ENCODE measurements around the gene RARRES2.

RARRES2 gene

DNA sequence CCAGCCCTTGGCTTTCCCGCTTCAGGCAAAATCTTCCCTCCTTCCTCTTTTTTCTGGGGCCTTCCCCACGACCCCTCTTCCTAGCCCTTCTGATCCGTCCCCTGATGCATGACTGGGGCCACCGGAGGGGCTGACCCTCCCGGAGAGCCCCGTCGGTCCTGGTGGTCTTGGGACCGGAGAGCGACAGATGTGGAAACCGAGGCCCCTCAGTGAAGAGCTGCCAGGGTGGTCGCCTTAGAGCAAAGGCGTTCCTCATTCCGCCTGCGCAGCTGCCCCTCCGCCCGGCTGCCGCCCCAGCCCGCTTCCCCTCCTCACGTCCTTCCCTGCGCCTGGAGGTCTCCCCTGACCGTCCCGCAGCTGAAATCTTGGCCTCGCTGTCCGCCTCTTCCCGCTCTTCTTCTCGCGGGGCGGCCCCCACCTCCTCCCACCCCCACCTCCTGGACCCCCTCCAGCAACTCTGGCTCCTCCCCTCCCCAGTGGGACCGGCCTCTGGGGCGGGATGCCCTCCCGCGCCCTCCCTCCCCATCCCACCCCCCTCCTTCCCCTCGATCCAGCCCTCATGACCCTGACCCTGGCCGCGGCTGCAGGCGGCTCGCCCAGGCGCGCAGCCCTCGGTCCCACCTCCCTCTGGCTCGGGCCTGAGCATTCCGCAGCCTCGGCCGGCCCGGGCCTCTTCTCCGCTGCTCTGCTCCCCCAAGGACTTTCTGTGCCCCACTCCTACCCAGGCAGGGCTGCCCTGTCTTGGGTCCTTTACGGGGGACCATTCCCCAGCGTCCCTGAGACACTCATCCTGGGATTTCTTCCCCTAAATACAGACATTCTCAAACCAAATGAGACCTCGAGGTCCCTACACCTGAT is at the start of gene RARRES2:
Gene RARRES2 (minus strand): TSS at position 367 of the 858 bp plus-strand sequence. CDS start 1,020 bp downstream, outside the sequence.
- TF ChIP-seq RAD21 (IDR thresholded peaks at IDR 0.05; ENCODE audit: low read depth) = no peak
- no peak for TF ChIP-seq TCF12 (IDR thresholded peaks at IDR 0.05; ENCODE audit: low read depth)
- no peak for TF ChIP-seq NFIC (IDR thresholded peaks at IDR 0.05)
- no peak for TF ChIP-seq ZBTB7A (IDR thresholded peaks at IDR 0.05; ENCODE audit: low read depth)
- no peak for TF ChIP-seq EGR1 (IDR thresholded peaks at IDR 0.05)
- TF ChIP-seq, protein P1, sequence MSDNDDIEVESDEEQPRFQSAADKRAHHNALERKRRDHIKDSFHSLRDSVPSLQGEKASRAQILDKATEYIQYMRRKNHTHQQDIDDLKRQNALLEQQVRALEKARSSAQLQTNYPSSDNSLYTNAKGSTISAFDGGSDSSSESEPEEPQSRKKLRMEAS (IDR thresholded peaks at IDR 0.05) = no peak
- no peak for TF ChIP-seq FOXM1 (IDR thresholded peaks at IDR 0.05; ENCODE audit: borderline replicate concordance, low read depth)
- no peak for TF ChIP-seq CREB1 (IDR thresholded peaks at IDR 0.05; ENCODE audit: low read depth)
- TF ChIP-seq CEBPB (IDR thresholded peaks at IDR 0.05) = no peak
- no peak for TF ChIP-seq YY1 (IDR thresholded peaks at IDR 0.05; ENCODE audit: low read depth)
- no peak for TF ChIP-seq TEAD4 (IDR thresholded peaks at IDR 0.05)
- no peak for TF ChIP-seq TAF1 (IDR thresholded peaks at IDR 0.05; ENCODE audit: low read depth)
- TF ChIP-seq REST (IDR thresholded peaks at IDR 0.05; ENCODE audit: low read depth) = no peak
- TF ChIP-seq, protein P2, sequence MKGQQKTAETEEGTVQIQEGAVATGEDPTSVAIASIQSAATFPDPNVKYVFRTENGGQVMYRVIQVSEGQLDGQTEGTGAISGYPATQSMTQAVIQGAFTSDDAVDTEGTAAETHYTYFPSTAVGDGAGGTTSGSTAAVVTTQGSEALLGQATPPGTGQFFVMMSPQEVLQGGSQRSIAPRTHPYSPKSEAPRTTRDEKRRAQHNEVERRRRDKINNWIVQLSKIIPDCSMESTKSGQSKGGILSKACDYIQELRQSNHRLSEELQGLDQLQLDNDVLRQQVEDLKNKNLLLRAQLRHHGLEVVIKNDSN (IDR thresholded peaks at IDR 0.05) = no peak
- TF ChIP-seq EP300 (IDR thresholded peaks at IDR 0.05; ENCODE audit: borderline replicate concordance) = no peak

- TF ChIP-seq TAF1 (IDR thresholded peaks at IDR 0.05; ENCODE audit: low read depth) (no peak), RAD21 (IDR thresholded peaks at IDR 0.05; ENCODE audit: low read depth) (no peak), REST (IDR thresholded peaks at IDR 0.05; ENCODE audit: low read depth) (no peak), FOXM1 (IDR thresholded peaks at IDR 0.05; ENCODE audit: borderline replicate concordance, low read depth) (no peak), EGR1 (IDR thresholded peaks at IDR 0.05) (no peak), NFIC (IDR thresholded peaks at IDR 0.05) (no peak), EP300 (IDR thresholded peaks at IDR 0.05; ENCODE audit: borderline replicate concordance) (no peak), CEBPB (IDR thresholded peaks at IDR 0.05) (no peak), TEAD4 (IDR thresholded peaks at IDR 0.05) (no peak), ZBTB7A (IDR thresholded peaks at IDR 0.05; ENCODE audit: low read depth) (no peak), YY1 (IDR thresholded peaks at IDR 0.05; ENCODE audit: low read depth) (no peak), TCF12 (IDR thresholded peaks at IDR 0.05; ENCODE audit: low read depth) (no peak), CREB1 (IDR thresholded peaks at IDR 0.05; ENCODE audit: low read depth) (no peak)
- TF ChIP-seq, protein P1 (IDR thresholded peaks at IDR 0.05) = no peak
- TF ChIP-seq, protein P2 (IDR thresholded peaks at IDR 0.05) = no peak
These were observed 48.8 kb upstream of the RARRES2 start for GRCh38 chr7:150390205-150390604.

- TF ChIP-seq RAD21 (IDR thresholded peaks at IDR 0.05; ENCODE audit: low read depth) (no peak), NFIC (IDR thresholded peaks at IDR 0.05) (no peak), CEBPB (IDR thresholded peaks at IDR 0.05) (no peak), YY1 (IDR thresholded peaks at IDR 0.05; ENCODE audit: low read depth) (no peak)
- TF ChIP-seq, protein P1 (IDR thresholded peaks at IDR 0.05) = no peak
- TF ChIP-seq, protein P2 (IDR thresholded peaks at IDR 0.05) = no peak
These were observed 48.0 kb upstream of the RARRES2 start for GRCh38 chr7:150389532-150389816.

DNA sequence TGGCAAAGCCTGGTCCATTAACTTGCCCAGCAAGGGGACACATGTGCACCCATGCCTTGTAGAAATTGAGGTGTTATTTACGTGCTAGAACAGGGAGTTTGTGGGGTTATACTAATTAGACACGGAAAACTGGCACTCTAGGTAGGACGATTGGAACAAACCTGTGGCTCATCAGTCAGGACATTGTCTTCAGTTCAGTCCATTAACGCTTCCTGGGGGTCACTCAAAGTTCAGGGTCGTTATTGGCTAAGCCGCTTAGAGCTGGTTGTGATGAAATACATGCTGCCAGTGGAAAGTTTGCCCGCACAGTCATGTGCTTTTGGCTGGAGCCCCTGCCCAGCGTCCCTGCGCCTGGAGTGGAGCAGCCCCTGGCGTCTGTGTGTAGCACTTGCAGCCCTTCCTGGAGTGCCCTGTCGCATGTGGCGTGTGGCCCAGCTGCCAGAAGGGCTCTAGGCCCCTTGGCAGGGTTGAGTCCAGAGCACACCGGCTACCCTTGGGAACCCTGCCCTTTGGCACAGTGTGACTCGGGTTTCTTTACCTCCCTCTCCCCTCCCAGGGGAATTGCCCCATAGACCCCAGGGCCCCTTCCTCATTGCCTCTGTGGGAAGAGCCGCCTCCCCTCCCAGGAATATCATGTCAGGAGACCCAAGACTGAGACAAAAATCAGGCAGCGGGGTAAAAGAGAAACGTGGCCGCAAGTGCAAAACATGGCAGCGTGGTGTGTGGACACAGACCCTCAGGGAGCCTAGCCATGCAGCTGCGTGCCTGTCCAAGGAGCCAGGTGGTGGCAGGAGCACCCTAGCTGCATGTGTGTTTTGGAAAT is 47.5 kb upstream of the RARRES2 start:
- TF ChIP-seq EGR1 (IDR thresholded peaks at IDR 0.05) (no peak), TEAD4 (IDR thresholded peaks at IDR 0.05) (no peak), ZBTB7A (IDR thresholded peaks at IDR 0.05; ENCODE audit: low read depth) (no peak), TCF12 (IDR thresholded peaks at IDR 0.05; ENCODE audit: low read depth) (no peak), CEBPB (IDR thresholded peaks at IDR 0.05) (no peak), FOXM1 (IDR thresholded peaks at IDR 0.05; ENCODE audit: borderline replicate concordance, low read depth) (no peak), REST (IDR thresholded peaks at IDR 0.05; ENCODE audit: low read depth) (no peak), EP300 (IDR thresholded peaks at IDR 0.05; ENCODE audit: borderline replicate concordance) (no peak), YY1 (IDR thresholded peaks at IDR 0.05; ENCODE audit: low read depth) (no peak), TAF1 (IDR thresholded peaks at IDR 0.05; ENCODE audit: low read depth) (no peak), NFIC (IDR thresholded peaks at IDR 0.05) (no peak), RAD21 (IDR thresholded peaks at IDR 0.05; ENCODE audit: low read depth) (no peak), CREB1 (IDR thresholded peaks at IDR 0.05; ENCODE audit: low read depth) (no peak)
- TF ChIP-seq, protein P1 (IDR thresholded peaks at IDR 0.05) = no peak
- TF ChIP-seq, protein P2 (IDR thresholded peaks at IDR 0.05) = no peak

All from Ishikawa (cell line).